Activated CD8-positive, alpha-beta T cell treated with anti-CD3 and anti-CD28 coated beads for 36 hours (primary cell): ENCODE data around the gene TARS3. TPM values are rescaled to one million over a fixed set of nuclear protein-coding genes. Genes with fewer than 3 reads are reported as not detected.

ENCODE experiments used
- ATAC-seq: fragments of 200-7000 bp; cut with Tn5 transposase; one replicate; pipeline ENCODE4 v1.10.0; 2021; ENCODE audit warnings: mild to moderate bottlenecking, moderate library complexity
- CTCF ChIA-PET: fragments of 350-600 bp; sonication (Branson Sonifier 250); formaldehyde crosslinking; loops from one replicate; lab custom pipeline; 2021; ENCODE audit warnings: antibody characterized with exemption; lab: Charles Lee
- POLR2A ChIA-PET: fragments of 350-600 bp; sonication (Branson Sonifier 250); formaldehyde crosslinking; loops from one replicate; lab custom pipeline; 2021; ENCODE audit warnings: antibody characterized with exemption; lab: Charles Lee
- DNase-seq: peaks from one replicate; pipeline ENCODE4 v3.0.0-alpha.2; 2020
- H3K27ac Mint-ChIP-seq: one replicate; pipeline ENCODE4 v1.8.0; 2021; ENCODE audit warnings: mild to moderate bottlenecking, mixed read lengths
- H3K27me3 Mint-ChIP-seq: one replicate; pipeline ENCODE4 v1.8.0; 2021; ENCODE audit warnings: mixed read lengths
- H3K36me3 Mint-ChIP-seq: one replicate; pipeline ENCODE4 v1.8.0; 2021; ENCODE audit warnings: low read depth, mixed read lengths
- H3K4me1 Mint-ChIP-seq: one replicate; pipeline ENCODE4 v1.8.0; 2021; ENCODE audit warnings: low read depth, mixed read lengths
- H3K4me3 Mint-ChIP-seq: one replicate; pipeline ENCODE4 v1.8.0; 2021; ENCODE audit warnings: mild to moderate bottlenecking, moderate library complexity, mixed read lengths
- H3K9me3 Mint-ChIP-seq: one replicate; pipeline ENCODE4 v1.8.0; 2021; ENCODE audit warnings: mixed read lengths
- intact Hi-C: fragments of 100-400 bp; cut with micrococcal nuclease; formaldehyde crosslinking; loops from one replicate; pipeline ENCODE4 v1.10.0; 2022
- total RNA-seq, 2 experiments: library from RNA; stranded (reverse); gene quantifications; one replicate each; pipeline ENCODE4 v1.2.3, GENCODE V29; 2021
- TF ChIP-seq, protein P1 (sequence below): fragments of 200-600 bp; IDR thresholded peaks from one replicate; pipeline ENCODE4 v1.8.0; 2022; ENCODE audit warnings: antibody characterized with exemption, mild to moderate bottlenecking

TARS3 gene
- total RNA-seq, 2 experiments from 2014 or later = 7.2 to 8.3 TPM

GRCh38 chr15:101619615-101619865 is 104.7 kb downstream of the TARS3 start:
- H3K36me3 Mint-ChIP-seq = peaks cover 25% of the 10 kb centered on the region
- no peaks in the 10 kb centered on the region for H3K27me3 Mint-ChIP-seq

GRCh38 chr15:101618851-101619614 is 105.2 kb downstream of the TARS3 start:
- Mint-ChIP-seq H3K4me1 (peaks cover 31% of the 10 kb centered on the region), H3K4me3 (no peak overlapping the region), H3K27ac (no peak overlapping the region), H3K36me3 (peaks cover 20% of the 10 kb centered on the region), H3K9me3 (peaks cover under 1% of the 10 kb centered on the region), H3K27me3 (no peaks in the 10 kb centered on the region)
- DNase-seq (no peak), ATAC-seq (no peak)
- TF ChIP-seq, protein P1, sequence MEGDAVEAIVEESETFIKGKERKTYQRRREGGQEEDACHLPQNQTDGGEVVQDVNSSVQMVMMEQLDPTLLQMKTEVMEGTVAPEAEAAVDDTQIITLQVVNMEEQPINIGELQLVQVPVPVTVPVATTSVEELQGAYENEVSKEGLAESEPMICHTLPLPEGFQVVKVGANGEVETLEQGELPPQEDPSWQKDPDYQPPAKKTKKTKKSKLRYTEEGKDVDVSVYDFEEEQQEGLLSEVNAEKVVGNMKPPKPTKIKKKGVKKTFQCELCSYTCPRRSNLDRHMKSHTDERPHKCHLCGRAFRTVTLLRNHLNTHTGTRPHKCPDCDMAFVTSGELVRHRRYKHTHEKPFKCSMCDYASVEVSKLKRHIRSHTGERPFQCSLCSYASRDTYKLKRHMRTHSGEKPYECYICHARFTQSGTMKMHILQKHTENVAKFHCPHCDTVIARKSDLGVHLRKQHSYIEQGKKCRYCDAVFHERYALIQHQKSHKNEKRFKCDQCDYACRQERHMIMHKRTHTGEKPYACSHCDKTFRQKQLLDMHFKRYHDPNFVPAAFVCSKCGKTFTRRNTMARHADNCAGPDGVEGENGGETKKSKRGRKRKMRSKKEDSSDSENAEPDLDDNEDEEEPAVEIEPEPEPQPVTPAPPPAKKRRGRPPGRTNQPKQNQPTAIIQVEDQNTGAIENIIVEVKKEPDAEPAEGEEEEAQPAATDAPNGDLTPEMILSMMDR = no peak
- POLR2A ChIA-PET = no interaction called here
- CTCF ChIA-PET = no interaction called here
- intact Hi-C loops = no loop called here

More at GRCh38 chr15:101619615-101619865, 104.7 kb downstream of the TARS3 start:
- POLR2A ChIA-PET = no interaction called here
- Mint-ChIP-seq H3K27ac (no peak overlapping the region), H3K4me3 (no peak overlapping the region), H3K9me3 (peaks cover 2% of the 10 kb centered on the region), H3K4me1 (peaks cover 36% of the 10 kb centered on the region)
- intact Hi-C loops = no loop called here
- ATAC-seq (no peak), DNase-seq (no peak)
- TF ChIP-seq, protein P1 = no peak
- CTCF ChIA-PET = no interaction called here

DNA sequence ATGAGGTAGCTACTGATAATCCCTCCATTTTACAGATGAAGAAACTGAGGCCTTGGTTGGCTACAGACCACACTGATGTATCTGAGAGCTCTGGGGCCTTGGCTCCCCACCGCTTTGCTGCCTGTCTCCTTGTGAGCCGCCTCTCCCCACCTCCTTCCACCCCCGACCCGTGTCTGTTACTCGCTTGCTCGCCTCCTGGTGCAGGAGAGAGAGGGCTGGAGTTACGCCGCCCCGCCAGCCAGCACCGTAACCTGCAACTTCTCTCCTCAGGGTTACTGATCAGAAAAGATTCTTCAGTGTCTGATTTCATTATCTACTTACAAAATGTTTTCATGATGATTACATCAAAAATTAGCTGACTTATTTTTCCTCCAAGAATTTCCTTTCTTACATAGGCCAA is 106.2 kb downstream of the TARS3 start:
- ChIA-PET POLR2A (no interaction called here), CTCF (interaction anchor here (0.8 kb wide), 1 partner anchor 25 kb away, joined by 3 read pairs; no protein-coding TSS in a partner anchor)
- intact Hi-C loops = no loop called here
- Mint-ChIP-seq H3K27ac (no peak overlapping the region), H3K4me1 (peaks cover 23% of the 10 kb centered on the region), H3K4me3 (no peak overlapping the region), H3K36me3 (peaks cover 12% of the 10 kb centered on the region), H3K27me3 (no peaks in the 10 kb centered on the region), H3K9me3 (no peaks in the 10 kb centered on the region)
- TF ChIP-seq, protein P1 = no peak
- ATAC-seq = no peak
- DNase-seq = no peak

DNA sequence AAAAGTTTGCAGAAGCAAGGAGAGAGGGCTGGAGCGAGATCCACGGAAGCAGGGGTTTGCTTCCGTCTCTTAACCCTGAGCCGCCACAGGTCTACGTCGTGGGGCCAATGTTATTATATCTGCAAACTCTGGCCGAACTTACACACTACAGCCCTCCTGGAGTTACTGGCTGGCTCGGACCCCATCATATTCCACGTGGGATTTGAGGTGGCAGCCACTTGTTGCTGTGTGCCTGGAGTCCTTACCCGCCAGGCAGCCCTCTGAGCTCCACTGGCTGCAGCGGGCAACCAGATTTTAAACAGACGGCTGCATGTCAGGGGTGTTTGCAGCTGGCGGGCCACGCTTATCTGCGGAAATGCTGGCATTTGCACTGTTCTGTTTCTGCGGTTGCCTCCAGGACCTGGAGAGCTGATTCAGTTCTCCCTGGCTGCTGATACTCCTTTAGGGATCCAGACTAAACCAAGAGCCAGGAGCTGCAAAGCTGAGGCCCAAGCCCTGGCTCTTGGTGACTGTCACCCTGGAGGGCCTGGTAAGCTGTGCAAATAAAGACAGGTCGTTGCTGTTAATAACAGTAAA is 106.8 kb downstream of the TARS3 start:
- peaks cover 10% of the 10 kb centered on the region for H3K36me3 Mint-ChIP-seq
- CTCF ChIA-PET = interaction anchor here (0.8 kb wide), 1 partner anchor 25 kb away, joined by 3 read pairs; no protein-coding TSS in a partner anchor
- H3K27me3 Mint-ChIP-seq = no peaks in the 10 kb centered on the region
- no peak overlapping the region for H3K4me3 Mint-ChIP-seq
- TF ChIP-seq, protein P1 = no peak
- DNase-seq = no peak
- POLR2A ChIA-PET = interaction anchor here (1.8 kb wide), 1 partner anchor 30 kb away, joined by 6 read pairs; no protein-coding TSS in a partner anchor
- H3K4me1 Mint-ChIP-seq = peaks cover 21% of the 10 kb centered on the region
- no peaks in the 10 kb centered on the region for H3K9me3 Mint-ChIP-seq
- H3K27ac Mint-ChIP-seq = no peak overlapping the region
- intact Hi-C loops = no loop called here
- ATAC-seq = no peak
